Esophagus squamous epithelium (tissue), 5 donors: ENCODE data around the gene MBOAT1. TPM values are rescaled to one million over a fixed set of nuclear protein-coding genes. Genes with fewer than 3 reads are reported as not detected.

Experiments
- DNase-seq: peaks from one replicate; lab custom pipeline; 2025; lab: John Stamatoyannopoulos, UW
- H3K27ac ChIP-seq, 4 donors: fragments of 200-600 bp; sonication (generic); one replicate each; pipeline ENCODE4 v1.5.1; 2016 to 2019; ENCODE audit warnings: mild to moderate bottlenecking in 1 of 4
- H3K27me3 ChIP-seq, 4 donors: fragments of 200-600 bp; sonication (generic); 1 replicate in 3 of 4; 2 replicates in 1 of 4; pipeline versions ENCODE4 v1.5.1 to v1.6.0; 2017 to 2021; ENCODE audit warnings: antibody characterized with exemption in 1 of 4
- H3K36me3 ChIP-seq, 3 donors: fragments of 200-600 bp; sonication (generic); one replicate each; pipeline ENCODE4 v1.5.1; 2016 to 2019
- H3K4me1 ChIP-seq, 3 donors: fragments of 200-600 bp; sonication (generic); one replicate each; pipeline ENCODE4 v1.5.1; 2017 to 2019
- H3K4me3 ChIP-seq, 4 donors: fragments of 200-600 bp; sonication (generic); 1 replicate in 3 of 4; 2 replicates in 1 of 4; pipeline ENCODE4 v1.5.1; 2016 to 2019; ENCODE audit warnings: mild to moderate bottlenecking in 2 of 4, moderate library complexity in 1 of 4
- H3K9me3 ChIP-seq, 3 donors: fragments of 200-600 bp; sonication (generic); one replicate each; pipeline ENCODE4 v1.5.1; 2016 to 2019
- POLR2A ChIP-seq, 4 donors: fragments of 450-650 bp; IDR thresholded peaks; one replicate each; pipeline ENCODE4 v1.6.1; 2017; ENCODE audit warnings: antibody characterized with exemption in 4 of 4, mild to moderate bottlenecking in 4 of 4, moderate library complexity in 3 of 4
- WGBS, 2 donors: methylation state at CpG; one replicate each; pipeline ENCODE4 v1.1.5; 2018; 5-methylcytosine and 5-hydroxymethylcytosine counted together
- intact Hi-C: fragments of 100-400 bp; cut with DNase I; formaldehyde crosslinking; loops from one replicate; pipeline ENCODE4 v1.15.0; 2022
- total RNA-seq, 4 donors: library from RNA; depleted of rRNA; stranded (reverse); fragments of >200 nt; gene quantifications; one replicate each; pipeline ENCODE4 v1.1.0, GENCODE V29; 2016
- TF ChIP-seq, protein P1 (sequence below), 6 experiments: fragments of 450-650 bp in 4 of 6; fragments of 200-600 bp in 2 of 6; sonication (generic) in 2 of 6; IDR thresholded peaks; one replicate each; pipeline ENCODE4 v1.5.1; 2016 to 2019; ENCODE audit warnings: antibody characterized with exemption in 6 of 6, mild to moderate bottlenecking in 4 of 6, moderate library complexity in 4 of 6
- donor health status: DM: yes; HTN: yes; CAD: no.

The MBOAT1 gene
- total RNA-seq, 4 donors from 2014 or later, result 5.2 to 12.8 (median 12.0) TPM

DNA sequence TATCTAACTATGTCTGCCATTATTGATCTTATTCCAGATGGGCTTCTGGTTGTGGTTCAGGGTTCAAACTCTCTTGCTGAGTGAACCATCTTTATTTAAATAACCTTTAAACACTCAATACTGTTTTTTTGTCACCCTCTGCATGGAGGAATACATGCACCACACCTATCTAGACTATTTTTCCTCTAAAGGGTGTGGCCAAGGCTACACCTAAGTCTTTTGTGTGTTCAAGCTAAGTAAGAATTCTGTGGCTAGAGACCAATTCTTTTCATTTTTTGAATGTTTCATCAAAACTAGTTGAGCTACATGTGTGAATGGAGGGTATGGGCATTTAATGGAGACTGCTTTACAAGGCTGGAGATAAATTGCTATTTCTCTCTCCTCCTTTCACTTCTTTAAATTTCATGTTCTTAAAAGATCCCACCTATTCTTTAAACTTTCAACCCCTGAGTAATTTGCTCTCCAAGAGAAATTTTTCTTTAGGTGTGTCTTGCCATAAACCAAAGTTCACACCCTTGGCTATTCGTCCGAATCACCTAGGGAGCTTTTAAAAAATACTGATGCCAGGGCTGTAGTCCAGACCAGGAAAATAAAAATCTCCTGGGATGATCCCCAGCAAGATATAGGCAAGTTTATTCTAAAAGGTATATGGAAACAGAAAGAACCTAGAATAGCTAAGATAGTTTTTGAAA lies 24.8 kb upstream of the MBOAT1 start:
- 40 to 50% methylated on average over 2 of the region's 2 CpGs for WGBS, 2 donors
- no peak for DNase-seq
- Histone ChIP-seq H3K4me3 (no peak overlapping the region), H3K4me1 (peaks cover 0 to 18% (median 0%) of the 10 kb centered on the region in 3 donors), H3K27me3 (no peaks in the 10 kb centered on the region), H3K36me3 (no peaks in the 10 kb centered on the region), H3K27ac (peak overlapping the region in 3 of 4 donors; percentile 66 to 82 (median 68)), H3K9me3 (no peaks in the 10 kb centered on the region)
- no peak for TF ChIP-seq POLR2A (IDR thresholded peaks at IDR 0.05)
- TF ChIP-seq, protein P1, sequence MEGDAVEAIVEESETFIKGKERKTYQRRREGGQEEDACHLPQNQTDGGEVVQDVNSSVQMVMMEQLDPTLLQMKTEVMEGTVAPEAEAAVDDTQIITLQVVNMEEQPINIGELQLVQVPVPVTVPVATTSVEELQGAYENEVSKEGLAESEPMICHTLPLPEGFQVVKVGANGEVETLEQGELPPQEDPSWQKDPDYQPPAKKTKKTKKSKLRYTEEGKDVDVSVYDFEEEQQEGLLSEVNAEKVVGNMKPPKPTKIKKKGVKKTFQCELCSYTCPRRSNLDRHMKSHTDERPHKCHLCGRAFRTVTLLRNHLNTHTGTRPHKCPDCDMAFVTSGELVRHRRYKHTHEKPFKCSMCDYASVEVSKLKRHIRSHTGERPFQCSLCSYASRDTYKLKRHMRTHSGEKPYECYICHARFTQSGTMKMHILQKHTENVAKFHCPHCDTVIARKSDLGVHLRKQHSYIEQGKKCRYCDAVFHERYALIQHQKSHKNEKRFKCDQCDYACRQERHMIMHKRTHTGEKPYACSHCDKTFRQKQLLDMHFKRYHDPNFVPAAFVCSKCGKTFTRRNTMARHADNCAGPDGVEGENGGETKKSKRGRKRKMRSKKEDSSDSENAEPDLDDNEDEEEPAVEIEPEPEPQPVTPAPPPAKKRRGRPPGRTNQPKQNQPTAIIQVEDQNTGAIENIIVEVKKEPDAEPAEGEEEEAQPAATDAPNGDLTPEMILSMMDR (IDR thresholded peaks at IDR 0.05), result no peak
- intact Hi-C loops, result no loop called here

DNA sequence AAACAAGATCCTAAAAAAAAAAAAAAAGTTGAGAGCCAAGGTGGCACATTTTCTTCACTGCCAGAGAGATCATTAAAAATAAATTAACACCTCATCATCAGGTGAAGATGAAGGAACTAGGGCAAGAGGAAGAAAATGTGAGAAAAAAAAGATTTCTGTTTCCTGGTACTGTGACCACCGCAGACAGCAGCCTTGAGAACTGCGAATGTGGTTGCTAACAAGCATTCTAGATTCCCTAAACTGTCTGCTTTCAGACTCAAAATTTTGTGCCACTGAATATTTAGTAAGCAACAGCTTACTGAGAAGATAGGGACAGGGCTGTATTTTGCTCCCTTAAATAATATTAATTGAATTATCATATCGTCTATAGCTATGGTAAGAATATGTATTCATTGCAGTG lies 24.1 kb upstream of the MBOAT1 start:
- Histone ChIP-seq H3K27ac (peak overlapping the region in 3 of 4 donors; percentile 66 to 82 (median 68)), H3K4me1 (peaks cover 0 to 18% (median 0%) of the 10 kb centered on the region in 3 donors), H3K4me3 (no peak overlapping the region), H3K27me3 (no peaks in the 10 kb centered on the region), H3K36me3 (no peaks in the 10 kb centered on the region), H3K9me3 (no peaks in the 10 kb centered on the region)
- intact Hi-C loops, result no loop called here
- no peak for DNase-seq
- TF ChIP-seq, protein P1 (IDR thresholded peaks at IDR 0.05), result no peak
- no peak for TF ChIP-seq POLR2A (IDR thresholded peaks at IDR 0.05)
- 67 to 69% methylated on average over 3 of the region's 3 CpGs for WGBS, 2 donors

DNA sequence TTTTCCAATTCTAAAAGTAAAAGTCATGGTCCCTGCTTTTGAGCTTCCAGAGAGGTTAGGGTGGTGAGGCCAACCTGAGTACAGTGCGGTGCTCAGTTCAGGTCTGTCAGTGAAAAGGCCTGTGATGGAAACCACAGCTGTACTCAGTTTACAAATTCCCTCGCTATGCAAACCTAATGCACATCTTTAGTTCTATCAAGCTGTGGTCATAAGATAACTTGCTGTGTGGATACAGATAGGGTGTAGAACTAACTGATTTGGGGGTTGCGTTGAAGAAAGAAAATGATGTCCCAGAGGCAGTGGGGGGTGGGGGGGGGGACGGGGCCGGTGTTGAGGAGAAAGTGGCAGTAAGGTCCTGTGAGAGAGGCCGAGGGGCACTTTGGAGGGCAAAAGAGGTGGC lies 22.8 kb upstream of the MBOAT1 start:
- intact Hi-C loops, result no loop called here
- H3K4me1 ChIP-seq, result peaks cover 0 to 18% (median 0%) of the 10 kb centered on the region in 3 donors
- whole genome bisulfite sequencing, 2 donors, result 90 to 95% methylated on average over 6 of the region's 6 CpGs
- H3K4me3 ChIP-seq, result no peak overlapping the region
- no peaks in the 10 kb centered on the region for H3K36me3 ChIP-seq
- no peaks in the 10 kb centered on the region for H3K9me3 ChIP-seq
- no peak for DNase-seq
- H3K27me3 ChIP-seq, result no peaks in the 10 kb centered on the region
- no peak overlapping the region for H3K27ac ChIP-seq
- TF ChIP-seq, protein P1 (IDR thresholded peaks at IDR 0.05), result no peak
- TF ChIP-seq POLR2A (IDR thresholded peaks at IDR 0.05), result no peak

DNA sequence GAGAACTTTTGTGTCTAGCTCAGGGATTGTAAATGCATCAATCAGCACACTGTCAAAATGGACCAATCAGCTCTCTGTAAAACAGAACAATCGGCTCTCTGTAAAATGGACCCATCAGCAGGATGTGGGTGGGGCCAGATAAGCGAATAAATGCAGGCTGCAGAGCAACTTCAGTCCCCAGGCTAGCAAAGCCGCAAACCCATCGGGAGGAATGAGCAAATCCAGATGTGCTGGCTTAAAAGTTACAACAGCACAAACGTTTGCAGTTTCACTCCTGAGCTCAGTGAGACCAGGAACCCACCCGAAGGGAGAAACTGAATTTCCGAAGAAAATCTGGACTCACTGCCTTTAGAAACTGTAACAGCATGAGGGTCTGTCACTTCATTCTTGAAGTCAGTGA lies 21.9 kb upstream of the MBOAT1 start:
- no peak for TF ChIP-seq POLR2A (IDR thresholded peaks at IDR 0.05)
- TF ChIP-seq, protein P1 (IDR thresholded peaks at IDR 0.05), result no peak
- H3K4me1 ChIP-seq, result peaks cover 0 to 18% (median 0%) of the 10 kb centered on the region in 3 donors
- H3K27me3 ChIP-seq, result no peaks in the 10 kb centered on the region
- no peak overlapping the region for H3K27ac ChIP-seq
- H3K9me3 ChIP-seq, result no peaks in the 10 kb centered on the region
- no peak for DNase-seq
- H3K36me3 ChIP-seq, result no peaks in the 10 kb centered on the region
- no peak overlapping the region for H3K4me3 ChIP-seq
- intact Hi-C loops, result no loop called here
- WGBS, 2 donors, result 68 to 88% methylated on average over 6 to 7 of the region's 7 CpGs

DNA sequence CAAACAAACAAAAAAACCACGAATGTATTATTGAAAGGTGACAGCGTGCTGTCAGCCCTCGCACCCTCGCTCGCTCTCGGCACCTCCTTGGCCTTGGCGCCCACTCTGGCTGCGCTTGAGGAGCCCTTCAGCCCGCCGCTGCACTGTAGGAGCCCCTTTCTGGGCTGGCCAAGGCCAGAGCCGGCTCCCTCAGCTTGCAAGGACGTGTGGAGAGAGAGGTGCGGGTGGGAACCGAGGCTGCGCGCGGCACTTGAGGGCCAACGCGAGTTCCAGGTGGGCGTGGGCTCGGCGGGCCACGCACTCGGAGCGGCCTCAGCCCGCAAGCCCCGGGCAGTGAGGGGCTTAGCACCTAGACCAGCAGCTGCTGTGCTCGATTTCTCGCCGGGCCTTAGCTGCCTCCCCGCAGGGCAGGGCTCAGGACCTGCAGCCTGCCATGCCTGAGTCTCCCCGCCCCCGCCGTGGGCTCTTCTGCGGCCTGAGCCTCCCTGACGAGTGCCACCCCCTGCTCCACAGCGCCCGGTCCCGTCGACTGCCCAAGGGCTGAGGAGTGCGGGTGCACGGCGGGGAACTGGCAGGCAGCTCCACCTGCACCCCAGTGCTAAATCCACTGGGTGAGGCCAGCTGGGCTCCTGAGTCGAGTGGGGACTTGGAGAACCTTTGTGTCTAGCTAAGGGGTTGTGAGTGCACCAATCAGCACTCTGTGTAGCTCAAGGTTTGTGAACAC lies 20.9 kb upstream of the MBOAT1 start:
- Histone ChIP-seq H3K27me3 (no peaks in the 10 kb centered on the region), H3K4me3 (no peak overlapping the region), H3K9me3 (no peaks in the 10 kb centered on the region), H3K27ac (no peak overlapping the region), H3K36me3 (no peaks in the 10 kb centered on the region), H3K4me1 (peaks cover 0 to 15% (median 0%) of the 10 kb centered on the region in 3 donors)
- no peak for DNase-seq
- intact Hi-C loops, result no loop called here
- WGBS, 2 donors, result 88 to 95% methylated on average over 5 to 18 of the region's 44 CpGs
- TF ChIP-seq POLR2A (IDR thresholded peaks at IDR 0.05), result no peak
- TF ChIP-seq, protein P1 (IDR thresholded peaks at IDR 0.05), result no peak
